NB4 (cell line): ENCODE data around the gene AS3MT.

ENCODE experiments used
- DNase-seq: peaks from one replicate; pipeline ENCODE4 v3.0.0; 2010; ENCODE audit warnings: low read depth
- H3K4me3 ChIP-seq: one replicate; pipeline ENCODE4 v1.5.1; 2011; ENCODE audit warnings: mild to moderate bottlenecking, low read depth, low read length, moderate library complexity
- MYC ChIP-seq: IDR thresholded peaks from 2 replicates; pipeline ENCODE4 v1.6.1; 2011; ENCODE audit warnings: low read depth, low read length
- POLR2A ChIP-seq: IDR thresholded peaks from 2 replicates; pipeline ENCODE4 v1.6.1; 2011; ENCODE audit warnings: mild to moderate bottlenecking; ENCODE audit not compliant: insufficient read length; ENCODE audit errors: extremely low read depth
- TF ChIP-seq, protein P1 (sequence below): IDR thresholded peaks from 2 replicates; pipeline ENCODE4 v1.6.1; 2011; ENCODE audit warnings: low read depth, low read length
- TF ChIP-seq, protein P2 (sequence below): IDR thresholded peaks from one replicate; pipeline ENCODE4 v1.5.1; 2012; ENCODE audit warnings: low read depth, low read length

The AS3MT gene

DNA sequence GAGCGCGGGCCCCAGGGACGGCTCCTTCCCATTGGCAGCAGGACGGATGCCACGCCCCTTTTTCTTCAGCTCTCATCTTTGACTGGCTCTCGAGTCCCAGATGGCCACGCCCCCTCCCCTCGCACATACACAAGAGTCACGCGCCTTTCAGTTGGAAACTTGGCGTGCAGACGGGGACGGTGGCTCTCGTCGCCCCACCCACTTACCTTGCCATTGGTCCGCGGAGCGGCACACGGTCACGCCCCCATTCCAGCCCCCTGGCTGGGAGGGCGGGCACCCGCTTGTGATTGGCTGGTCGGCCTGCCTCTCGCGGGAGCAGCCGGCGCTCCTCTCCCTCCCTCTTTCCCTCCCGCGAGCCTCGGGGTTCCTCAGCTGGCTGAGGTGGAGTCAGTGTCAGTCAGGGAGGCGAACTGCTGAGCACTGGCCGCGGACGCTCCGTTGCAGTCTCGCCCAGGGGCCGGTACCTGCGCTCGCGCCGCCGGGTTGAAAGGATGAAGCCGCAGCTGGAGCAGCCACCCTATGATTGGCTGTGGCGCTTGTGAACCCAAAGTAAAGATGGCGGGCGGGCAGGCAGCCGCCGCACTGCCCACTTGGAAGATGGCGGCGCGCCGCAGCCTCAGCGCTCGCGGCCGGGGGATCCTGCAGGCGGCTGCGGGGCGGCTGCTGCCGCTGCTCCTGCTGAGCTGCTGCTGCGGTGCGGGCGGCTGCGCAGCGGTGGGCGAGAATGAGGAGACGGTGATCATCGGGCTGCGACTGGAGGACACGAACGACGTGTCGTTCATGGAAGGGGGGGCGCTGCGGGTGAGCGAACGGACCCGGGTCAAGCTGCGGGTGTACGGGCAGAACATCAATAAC is 48.9 kb downstream of the AS3MT start, which contains the start of gene CNNM2:
CNNM2 (plus strand) TSS at position 333 of the 855 bp plus-strand sequence; CDS start at position 520, 187 bp downstream.
- H3K4me3 ChIP-seq, result peak within 1 kb of the TSS; percentile 72
- TF ChIP-seq POLR2A (peak; percentile 43), MYC (peak; percentile 53)
- TF ChIP-seq, protein P1, sequence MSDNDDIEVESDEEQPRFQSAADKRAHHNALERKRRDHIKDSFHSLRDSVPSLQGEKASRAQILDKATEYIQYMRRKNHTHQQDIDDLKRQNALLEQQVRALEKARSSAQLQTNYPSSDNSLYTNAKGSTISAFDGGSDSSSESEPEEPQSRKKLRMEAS, result peak; percentile 98
- TF ChIP-seq, protein P2, sequence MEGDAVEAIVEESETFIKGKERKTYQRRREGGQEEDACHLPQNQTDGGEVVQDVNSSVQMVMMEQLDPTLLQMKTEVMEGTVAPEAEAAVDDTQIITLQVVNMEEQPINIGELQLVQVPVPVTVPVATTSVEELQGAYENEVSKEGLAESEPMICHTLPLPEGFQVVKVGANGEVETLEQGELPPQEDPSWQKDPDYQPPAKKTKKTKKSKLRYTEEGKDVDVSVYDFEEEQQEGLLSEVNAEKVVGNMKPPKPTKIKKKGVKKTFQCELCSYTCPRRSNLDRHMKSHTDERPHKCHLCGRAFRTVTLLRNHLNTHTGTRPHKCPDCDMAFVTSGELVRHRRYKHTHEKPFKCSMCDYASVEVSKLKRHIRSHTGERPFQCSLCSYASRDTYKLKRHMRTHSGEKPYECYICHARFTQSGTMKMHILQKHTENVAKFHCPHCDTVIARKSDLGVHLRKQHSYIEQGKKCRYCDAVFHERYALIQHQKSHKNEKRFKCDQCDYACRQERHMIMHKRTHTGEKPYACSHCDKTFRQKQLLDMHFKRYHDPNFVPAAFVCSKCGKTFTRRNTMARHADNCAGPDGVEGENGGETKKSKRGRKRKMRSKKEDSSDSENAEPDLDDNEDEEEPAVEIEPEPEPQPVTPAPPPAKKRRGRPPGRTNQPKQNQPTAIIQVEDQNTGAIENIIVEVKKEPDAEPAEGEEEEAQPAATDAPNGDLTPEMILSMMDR, result no peak
- peak; percentile 100 for DNase-seq

DNA sequence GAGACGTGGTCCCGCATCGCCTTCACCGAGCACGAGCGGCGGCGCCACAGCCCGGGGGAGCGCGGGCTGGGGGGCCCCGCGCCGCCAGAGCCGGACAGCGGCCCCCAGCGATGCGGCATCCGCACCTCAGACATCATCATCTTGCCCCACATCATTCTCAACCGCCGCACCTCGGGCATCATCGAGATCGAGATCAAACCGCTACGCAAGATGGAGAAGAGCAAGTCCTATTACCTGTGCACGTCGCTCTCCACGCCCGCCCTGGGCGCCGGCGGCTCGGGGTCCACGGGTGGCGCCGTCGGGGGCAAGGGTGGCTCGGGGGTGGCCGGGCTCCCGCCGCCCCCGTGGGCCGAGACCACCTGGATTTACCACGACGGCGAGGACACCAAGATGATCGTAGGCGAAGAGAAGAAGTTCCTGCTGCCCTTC is 49.6 kb downstream of the AS3MT start:
- TF ChIP-seq, protein P2, result no peak
- TF ChIP-seq MYC (no peak), POLR2A (no peak)

DNA sequence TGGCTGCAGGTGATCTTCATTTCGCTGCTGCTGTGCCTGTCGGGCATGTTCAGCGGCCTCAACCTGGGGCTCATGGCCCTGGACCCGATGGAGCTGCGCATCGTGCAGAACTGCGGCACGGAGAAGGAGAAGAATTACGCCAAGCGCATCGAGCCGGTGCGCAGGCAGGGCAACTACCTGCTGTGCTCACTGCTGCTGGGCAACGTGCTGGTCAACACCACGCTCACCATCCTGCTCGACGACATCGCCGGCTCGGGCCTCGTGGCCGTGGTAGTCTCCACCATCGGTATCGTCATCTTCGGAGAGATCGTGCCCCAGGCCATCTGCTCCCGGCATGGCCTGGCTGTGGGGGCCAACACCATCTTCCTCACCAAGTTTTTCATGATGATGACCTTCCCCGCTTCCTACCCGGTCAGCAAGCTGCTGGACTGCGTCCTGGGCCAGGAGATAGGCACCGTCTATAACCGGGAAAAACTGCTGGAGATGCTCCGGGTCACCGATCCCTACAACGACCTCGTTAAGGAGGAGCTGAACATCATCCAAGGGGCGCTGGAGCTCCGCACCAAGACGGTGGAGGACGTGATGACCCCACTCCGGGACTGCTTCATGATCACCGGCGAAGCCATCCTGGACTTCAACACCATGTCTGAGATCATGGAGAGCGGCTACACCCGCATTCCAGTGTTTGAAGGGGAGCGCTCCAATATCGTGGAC is 50.1 kb downstream of the AS3MT start:
- no peak for DNase-seq
- TF ChIP-seq MYC, result no peak
- H3K4me3 ChIP-seq, result peak overlapping the region; percentile 72

More for the DNA sequence above, 49.6 kb downstream of the AS3MT start:
- H3K4me3 ChIP-seq, result peak overlapping the region; percentile 72
- peak; percentile 37 for DNase-seq

DNA sequence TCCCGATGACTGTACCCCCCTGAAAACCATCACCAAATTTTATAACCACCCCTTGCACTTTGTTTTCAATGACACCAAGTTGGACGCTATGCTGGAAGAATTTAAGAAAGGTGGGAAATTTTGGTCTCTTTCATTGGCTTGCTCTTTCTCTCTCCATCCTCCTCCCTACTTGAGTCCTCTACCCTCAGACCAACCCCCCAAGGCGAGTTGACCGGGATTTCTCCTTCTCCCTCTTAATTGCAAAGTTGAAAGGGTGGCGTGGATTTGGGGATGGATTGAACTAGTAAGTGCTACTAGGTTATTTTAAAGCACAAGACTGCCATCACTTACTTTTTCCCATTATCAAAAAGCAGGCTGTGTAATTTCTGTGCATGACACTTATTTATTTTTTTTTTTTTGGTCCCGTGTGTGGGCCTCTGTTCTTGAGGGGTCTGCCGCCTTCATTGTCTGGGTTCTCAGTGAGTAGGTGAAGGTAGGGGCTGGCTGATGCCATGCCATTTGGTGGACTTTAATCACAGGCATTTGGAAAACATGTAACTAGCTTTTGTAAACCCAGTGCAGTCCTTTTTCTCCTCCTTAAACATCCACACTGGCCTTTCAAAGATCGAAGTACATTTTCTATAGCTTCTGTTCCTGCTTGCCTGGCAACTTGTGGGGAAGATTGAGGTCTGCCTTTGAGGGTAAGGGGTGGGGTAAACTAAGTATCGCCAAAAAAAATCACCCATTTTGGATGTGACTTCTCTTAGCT is 50.9 kb downstream of the AS3MT start:
- TF ChIP-seq, protein P1, result no peak
- TF ChIP-seq, protein P2, result no peak
- no peak for TF ChIP-seq MYC
- TF ChIP-seq POLR2A, result no peak
- peak overlapping the region; percentile 17 for H3K4me3 ChIP-seq
- DNase-seq, result no peak

DNA sequence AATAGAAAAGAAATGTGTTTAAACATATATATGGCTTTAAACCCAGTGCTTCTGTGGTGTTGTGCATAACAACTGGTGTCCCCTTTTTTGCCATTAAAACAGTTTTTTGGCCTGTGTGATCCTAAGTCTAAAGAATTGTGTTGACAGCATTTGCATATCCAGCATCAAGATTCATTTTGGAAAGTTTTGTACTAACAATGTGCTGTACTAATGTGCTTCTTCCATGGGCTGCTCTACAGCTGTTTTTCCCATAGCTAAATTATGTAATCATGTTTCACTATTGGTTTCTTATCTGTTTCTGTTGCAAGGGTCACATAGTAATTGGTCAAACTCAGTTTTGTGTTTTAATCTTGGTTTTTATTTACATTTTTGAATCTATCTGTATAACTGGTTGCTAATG is 54.3 kb downstream of the AS3MT start:
- no peak overlapping the region for H3K4me3 ChIP-seq
- TF ChIP-seq POLR2A (no peak), MYC (no peak)
- TF ChIP-seq, protein P2, result no peak
- TF ChIP-seq, protein P1, result no peak
- DNase-seq, result no peak

DNA sequence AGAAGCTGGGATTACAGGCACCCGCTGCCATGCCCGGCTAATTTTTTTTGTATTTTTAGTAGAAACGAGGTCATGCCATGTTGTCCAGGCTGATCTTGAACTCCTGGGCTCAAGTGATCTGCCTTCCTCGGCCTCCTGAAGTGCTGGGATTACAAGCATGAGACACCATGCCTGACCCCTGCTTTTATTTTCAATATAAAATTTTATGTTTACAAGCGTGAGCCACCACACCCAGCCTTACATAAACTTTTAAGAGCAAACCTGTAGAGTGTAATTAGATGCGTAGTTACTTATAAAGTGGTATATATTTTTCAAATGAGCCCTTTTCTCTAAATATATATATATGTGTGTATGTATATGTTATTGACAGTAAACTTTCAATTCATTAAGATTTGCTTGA is 57.6 kb downstream of the AS3MT start:
- no peak overlapping the region for H3K4me3 ChIP-seq
- DNase-seq, result no peak
- TF ChIP-seq, protein P2, result no peak
- no peak for TF ChIP-seq MYC
- no peak for TF ChIP-seq POLR2A
- TF ChIP-seq, protein P1, result no peak
